SH-SY5Y (cell line): ENCODE measurements around the gene FXYD4.

Experiments
- GATA2 ChIP-seq: IDR thresholded peaks from 2 replicates; pipeline ENCODE4 v1.6.1; 2011; ENCODE audit warnings: mild to moderate bottlenecking, low read depth, low read length
- GATA3 ChIP-seq: IDR thresholded peaks from 2 replicates; pipeline ENCODE4 v1.6.1; 2011; ENCODE audit warnings: low read depth, mild to moderate bottlenecking, low read length, moderate library complexity

GRCh38 chr10:43390759-43391158 is 19.3 kb downstream of the FXYD4 start:
- no peak for TF ChIP-seq GATA2
- no peak for TF ChIP-seq GATA3
